HepG2 (cell line): ENCODE measurements around the gene MYO5A. TPM values are rescaled to one million over a fixed set of nuclear protein-coding genes. Genes with fewer than 3 reads are reported as not detected.
"Not testable (repeated sequence)": the region's sequence is repeated elsewhere in the genome, so short reads cannot be mapped to it uniquely, and the experiment has no call there.

Experiments used
- ATAC-seq: fragments of 200-7000 bp; cut with Tn5 transposase; 3 replicates; pipeline ENCODE4 v1.9.1; 2020; ENCODE audit warnings: mild to moderate bottlenecking, moderate library complexity
- BruUV-seq: library from RNA; stranded (reverse); fragments of 400-500 nt; replicated peaks from 2 replicates; lab custom pipeline; 2021; lab: Mats Ljungman, UMichigan
- CTCF ChIA-PET: fragments of 300-600 bp; formaldehyde crosslinking; extraction: SDS; loops from one replicate; lab custom pipeline; 2021; ENCODE audit warnings: low total read pairs, inconsistent platforms, low intra/inter-chr PET ratio; lab: Yijun Ruan, JAX
- POLR2A ChIA-PET: fragments of 350-600 bp; sonication (Branson Sonifier 250); formaldehyde crosslinking; loops from one replicate; lab custom pipeline; 2020; ENCODE audit warnings: antibody characterized with exemption, inconsistent platforms; lab: Yijun Ruan, JAX
- DNase-seq: peaks from one replicate; pipeline ENCODE4 v3.0.0-alpha.2; 2015; ENCODE audit warnings: low spot score
- FAIRE-seq: peaks from 3 replicates; lab custom pipeline; 2011; peaks lifted over from hg19 to GRCh38; lab: Jason Lieb, UNC
- H2AFZ ChIP-seq: one replicate; pipeline ENCODE4 v1.6.1; 2011; ENCODE audit warnings: low read length, inconsistent platforms
- H3K27ac ChIP-seq: fragments of 300-600 bp; 3 replicates; pipeline ENCODE4 v1.8.0; 2011; ENCODE audit warnings: mixed run types, mild to moderate bottlenecking, mixed read lengths, low read length, inconsistent platforms; ENCODE audit not compliant: insufficient read depth; ENCODE audit errors: extremely low read length
- H3K27me3 ChIP-seq, 2 experiments: fragments of 200-600 bp in 1 of 2; 2 replicates in 1 of 2; 3 replicates in 1 of 2; pipeline versions ENCODE4 v1.6.0 to v1.8.0; 2011; ENCODE audit warnings: low read length in 2 of 2, mild to moderate bottlenecking in 2 of 2, moderate library complexity in 2 of 2, inconsistent platforms in 1 of 2; ENCODE audit not compliant: insufficient read depth in 2 of 2, control insufficient read depth in 1 of 2
- H3K36me3 ChIP-seq, 2 experiments: fragments of 200-600 bp in 1 of 2; replicated peaks in 1 of 2; 2 replicates in 1 of 2; 3 replicates in 1 of 2; pipeline versions ENCODE4 v1.5.1 to v1.8.0; 2011; ENCODE audit warnings: low read length in 2 of 2, inconsistent platforms in 1 of 2; ENCODE audit not compliant: insufficient read depth in 2 of 2, control insufficient read depth in 1 of 2
- H3K4me1 ChIP-seq: 2 replicates; pipeline ENCODE4 v1.5.1; 2012; ENCODE audit warnings: low read length, inconsistent platforms; ENCODE audit not compliant: insufficient read depth
- H3K4me2 ChIP-seq: 2 replicates; pipeline ENCODE4 v1.6.0; 2011; ENCODE audit warnings: low read depth, low read length, inconsistent platforms
- H3K4me3 ChIP-seq, 3 experiments: fragments of 200-600 bp in 1 of 3; sonication (generic), shearing (Covaris generic) in 1 of 3; replicated peaks in 1 of 3; 2 replicates each; pipeline ENCODE4 v1.5.1; 2011 to 2016; ENCODE audit warnings: low read length in 3 of 3, inconsistent platforms in 2 of 3, low read depth in 2 of 3, mild to moderate bottlenecking in 2 of 3, control low read depth in 1 of 3, mixed read lengths in 1 of 3; ENCODE audit not compliant: insufficient read depth in 1 of 3
- H3K79me2 ChIP-seq: one replicate; pipeline ENCODE4 v1.6.1; 2011; ENCODE audit warnings: low read length, inconsistent platforms; ENCODE audit not compliant: insufficient read depth
- H3K9ac ChIP-seq: 2 replicates; pipeline ENCODE4 v1.6.0; 2011; ENCODE audit warnings: mild to moderate bottlenecking, low read depth, low read length, inconsistent platforms; ENCODE audit not compliant: insufficient read depth
- H3K9me3 ChIP-seq: 2 replicates; pipeline ENCODE4 v1.5.1; 2012; ENCODE audit warnings: mild to moderate bottlenecking, low read length
- H4K20me1 ChIP-seq: 2 replicates; pipeline ENCODE4 v1.6.0; 2011; ENCODE audit warnings: inconsistent platforms, mild to moderate bottlenecking, low read length, moderate library complexity; ENCODE audit not compliant: insufficient read depth
- HNRNPUL1 ChIP-seq: fragments of 200-400 bp; formaldehyde crosslinking; IDR thresholded peaks from 2 replicates; pipeline ENCODE4 v1.6.1; 2017; ENCODE audit warnings: low read depth, mild to moderate bottlenecking, low read length, moderate library complexity
- SNRNP70 ChIP-seq: fragments of 200-400 bp; formaldehyde crosslinking; IDR thresholded peaks from 2 replicates; pipeline ENCODE4 v1.6.1; 2017; ENCODE audit warnings: mild to moderate bottlenecking, low read depth, low read length, moderate library complexity
- ZC3H13 ChIP-seq: sonication (generic); formaldehyde crosslinking; IDR thresholded peaks from 2 replicates; pipeline ENCODE4 v1.8.1; 2023; ENCODE audit warnings: mild to moderate bottlenecking, missing genetic modification reagents, moderate library complexity
- ZNF367 ChIP-seq: sonication (generic); formaldehyde crosslinking; IDR thresholded peaks from 2 replicates; pipeline ENCODE4 v1.4.0; 2020; ENCODE audit warnings: missing genetic modification reagents, borderline replicate concordance
- ZNF614 ChIP-seq: IDR thresholded peaks from 2 replicates; pipeline ENCODE4 v1.6.1; 2018; ENCODE audit warnings: missing biosample characterization, missing genetic modification reagents, inconsistent platforms, borderline replicate concordance
- WGBS: methylation state at CpG from one replicate; pipeline ENCODE4 v1.1.6; 2017; ENCODE audit warnings: low lambda C conversion rate; 5-methylcytosine and 5-hydroxymethylcytosine counted together
- in situ Hi-C: cut with HindIII; loops from 2 replicates; pipeline ENCODE4 v1.10.0; 2017; ENCODE audit warnings: low pct_unique_long_range_greater_than_20kb; ENCODE audit not compliant: extremely low pct_ligation_motif_present
- intact Hi-C: fragments of 100-400 bp; cut with micrococcal nuclease; formaldehyde crosslinking; loops from one replicate; pipeline ENCODE4 v1.10.0; 2022; ENCODE audit not compliant: unreplicated experiment
- polyA plus RNA-seq, 8 experiments: library from polyadenylated mRNA; depleted of rRNA in 3 of 8; stranded (reverse) in 7 of 8; unstranded in 1 of 8; fragments of >200 nt; fragmentation: Illumina TruSeq in 4 of 8; extraction: Trizol in 4 of 8; gene quantifications; 2 replicates each; pipeline versions ENCODE4 v1.2.1 to v1.2.3, GENCODE V29; 2011 to 2016; ENCODE audit warnings: low read depth in 4 of 8, missing spikeins in 1 of 8, mixed read lengths in 1 of 8; ENCODE audit not compliant: insufficient read depth in 1 of 8
- total RNA-seq, 5 experiments: library from RNA; depleted of rRNA; stranded (reverse); fragments of >200 nt; fragmentation: Illumina TruSeq; extraction: Trizol; gene quantifications; 2 replicates each; pipeline ENCODE4 v1.2.3, GENCODE V29; 2016; ENCODE audit warnings: low read depth in 1 of 5

MYO5A gene
- total and polyA plus RNA-seq, 2 of the 13 experiments (the other 11 are each of a cell fraction or from before 2014, with no cell fraction given) = 2.8 to 4.8 TPM

GRCh38 chr15:52551762-52552161 is 23.1 kb upstream of the MYO5A start:
- BruUV-seq = no TSS peak
- H3K36me3 ChIP-seq = peaks cover 7 to 69% of the 10 kb centered on the region in 2 experiments

GRCh38 chr15:52551186-52551585 is 22.5 kb upstream of the MYO5A start:
- H3K4me1 ChIP-seq, H3K9ac ChIP-seq, POLR2A ChIA-PET, H3K4me3 ChIP-seq, H3K27me3 ChIP-seq, H3K4me2 ChIP-seq, CTCF ChIA-PET, H2AFZ ChIP-seq, in situ Hi-C loops, H3K9me3 ChIP-seq, DNase-seq, intact Hi-C loops, BruUV-seq, ATAC-seq, H4K20me1 ChIP-seq, H3K27ac ChIP-seq: not testable (repeated sequence)
- H3K79me2 ChIP-seq = peaks cover 22% of the 10 kb centered on the region
- FAIRE-seq = peak; percentile 51
- peaks cover 8 to 69% of the 10 kb centered on the region in 2 experiments for H3K36me3 ChIP-seq
- 55% methylated on average over 1 of the region's 1 CpG for WGBS

More at GRCh38 chr15:52551762-52552161, 23.1 kb upstream of the MYO5A start:
- Histone ChIP-seq H2AFZ (no peak overlapping the region), H3K4me3 (no peak overlapping the region), H3K79me2 (peaks cover 28% of the 10 kb centered on the region), H3K27me3 (no peaks in the 10 kb centered on the region), H3K9me3 (no peaks in the 10 kb centered on the region), H3K4me2 (no peak overlapping the region), H3K4me1 (no peaks in the 10 kb centered on the region), H3K9ac (no peak overlapping the region), H4K20me1 (peaks cover 8% of the 10 kb centered on the region), H3K27ac (no peak overlapping the region)
- ATAC-seq (no peak), FAIRE-seq (no peak), DNase-seq (no peak)
- intact Hi-C loops (no loop called here), in situ Hi-C loops (no loop called here)
- over 99% methylated on average over 6 of the region's 6 CpGs for WGBS
- ChIA-PET POLR2A (interaction anchor here (0.7 kb wide), 1 partner anchor 15 kb away, joined by 4 read pairs; no protein-coding TSS in a partner anchor), CTCF (no interaction called here)
- TF ChIP-seq SNRNP70 = no peak
- no peak for TF ChIP-seq ZNF367 (CRISPR knock-in tag)
- no peak for TF ChIP-seq ZC3H13 (CRISPR knock-in tag)
- no peak for TF ChIP-seq HNRNPUL1
- no peak for TF ChIP-seq ZNF614 (CRISPR knock-in tag)
- TF ChIP-seq, all 625 proteins: peak for 0
